HCT116 (cell line): ENCODE results near the gene OTOA. TPM values are rescaled to one million over a fixed set of nuclear protein-coding genes. Genes with fewer than 3 reads are reported as not detected.

Source experiments
- ATAC-seq: fragments of 200-7000 bp; cut with Tn5 transposase; 2 replicates; pipeline ENCODE4 v1.9.1; 2020; ENCODE audit warnings: mild to moderate bottlenecking, moderate library complexity
- BruUV-seq: library from RNA; stranded (reverse); fragments of 400-500 nt; replicated peaks from 2 replicates; lab custom pipeline; 2021; lab: Mats Ljungman, UMichigan
- CTCF ChIA-PET: fragments of 300-600 bp; sonication (Branson Sonifier 250); formaldehyde crosslinking; loops from one replicate; lab custom pipeline; 2021; ENCODE audit warnings: antibody characterized with exemption; lab: Charles Lee
- POLR2A ChIA-PET: fragments of 300-600, 350-600 bp; sonication (Branson Sonifier 250); formaldehyde crosslinking; loops from one replicate; lab custom pipeline; 2021; ENCODE audit warnings: antibody characterized with exemption; lab: Charles Lee
- RAD21 ChIA-PET, 2 experiments: fragments of 300-600 bp; sonication (Branson Sonifier 250); formaldehyde crosslinking; loops; one replicate each; lab custom pipeline; 2023; ENCODE audit warnings: low total read pairs in 2 of 2; ENCODE audit not compliant: uncharacterized antibody in 2 of 2, unreplicated experiment in 2 of 2, low non-redundant PET in 1 of 2; lab: Charles Lee
- DNase-seq: peaks from one replicate; pipeline ENCODE4 v3.0.0-alpha.2; 2010; ENCODE audit warnings: low read depth, low spot score
- H2AFZ ChIP-seq: fragments of 200-600 bp; shearing (Covaris generic), sonication (generic); 2 replicates; pipeline ENCODE4 v1.6.1; 2017; ENCODE audit warnings: low read depth, mixed run types, mixed read lengths, antibody characterized with exemption, low read length; ENCODE audit not compliant: poor library complexity, severe bottlenecking
- H3K27ac ChIP-seq: 2 replicates; pipeline ENCODE4 v1.5.1; 2012; ENCODE audit warnings: low read depth, low read length
- H3K27me3 ChIP-seq: fragments of 200-600 bp; sonication (generic); 2 replicates; pipeline ENCODE4 v1.6.1; 2016; ENCODE audit warnings: mixed run types, low read length, mixed read lengths; ENCODE audit not compliant: insufficient read depth
- H3K36me3 ChIP-seq, 2 experiments: fragments of 200-500 bp in 1 of 2; fragments of 200-600 bp in 1 of 2; sonication (Bioruptor generic) in 1 of 2; sonication (generic) in 1 of 2; 2 replicates each; pipeline versions ENCODE4 v1.5.1 to v1.6.1; 2014 to 2016; ENCODE audit warnings: low read length in 2 of 2, inconsistent platforms in 1 of 2, mixed read lengths in 1 of 2, mixed run types in 1 of 2; ENCODE audit not compliant: insufficient read depth in 2 of 2, control insufficient read depth in 1 of 2
- H3K4me1 ChIP-seq, 2 experiments: fragments of 200-600 bp in 1 of 2; sonication (generic) in 1 of 2; 2 replicates each; pipeline versions ENCODE4 v1.5.1 to v1.6.1; 2012 to 2017; ENCODE audit warnings: low read length in 2 of 2, inconsistent platforms in 1 of 2, mild to moderate bottlenecking in 1 of 2, mixed read lengths in 1 of 2, mixed run types in 1 of 2, moderate library complexity in 1 of 2; ENCODE audit not compliant: insufficient read depth in 2 of 2, control insufficient read depth in 1 of 2
- H3K4me2 ChIP-seq: fragments of 200-600 bp; sonication (generic); 2 replicates; pipeline ENCODE4 v1.6.1; 2017; ENCODE audit warnings: mixed run types, low read length, mixed read lengths
- H3K4me3 ChIP-seq, 2 experiments: fragments of 200-600 bp in 1 of 2; sonication (generic) in 1 of 2; replicated peaks in 1 of 2; 2 replicates each; pipeline ENCODE4 v1.5.1; 2011 to 2016; ENCODE audit warnings: low read length in 2 of 2, control low read depth in 1 of 2, low read depth in 1 of 2, mild to moderate bottlenecking in 1 of 2, mixed read lengths in 1 of 2, mixed run types in 1 of 2
- H3K79me2 ChIP-seq: fragments of 200-600 bp; sonication (generic); 2 replicates; pipeline ENCODE4 v1.6.1; 2017; ENCODE audit warnings: mild to moderate bottlenecking, mixed run types, low read length, moderate library complexity, mixed read lengths; ENCODE audit not compliant: insufficient read depth
- H3K9ac ChIP-seq: fragments of 200-600 bp; sonication (generic); 2 replicates; pipeline ENCODE4 v1.6.1; 2016; ENCODE audit warnings: low read length, mixed read lengths
- H3K9me2 ChIP-seq: fragments of 200-600 bp; sonication (generic), shearing (Covaris generic); 2 replicates; pipeline ENCODE4 v1.6.1; 2017; ENCODE audit warnings: mixed run types, mild to moderate bottlenecking, moderate library complexity; ENCODE audit not compliant: insufficient read depth
- H3K9me3 ChIP-seq, 2 experiments: fragments of 200-500 bp in 1 of 2; fragments of 200-600 bp in 1 of 2; sonication (Bioruptor generic) in 1 of 2; sonication (generic) in 1 of 2; 2 replicates each; pipeline ENCODE4 v1.6.1; 2014 to 2017; ENCODE audit warnings: low read length in 2 of 2, mixed read lengths in 2 of 2, inconsistent platforms in 1 of 2, low read depth in 1 of 2, mild to moderate bottlenecking in 1 of 2, mixed run types in 1 of 2, moderate library complexity in 1 of 2; ENCODE audit not compliant: control insufficient read depth in 1 of 2, insufficient read depth in 1 of 2
- H4K20me1 ChIP-seq: fragments of 200-600 bp; sonication (generic), shearing (Covaris generic); 2 replicates; pipeline ENCODE4 v1.6.1; 2017; ENCODE audit warnings: mixed run types, mild to moderate bottlenecking, moderate library complexity; ENCODE audit not compliant: insufficient read depth
- CBX3 ChIP-seq: IDR thresholded peaks from 2 replicates; pipeline ENCODE4 v1.6.1; 2012; ENCODE audit warnings: low read depth
- CEBPB ChIP-seq: IDR thresholded peaks from 2 replicates; pipeline ENCODE4 v1.6.1; 2012; ENCODE audit warnings: low read depth
- EGR1 ChIP-seq: IDR thresholded peaks from 2 replicates; pipeline ENCODE4 v1.6.1; 2012; ENCODE audit warnings: low read depth
- EZH2phosphoT487 ChIP-seq: fragments of 200-600 bp; IDR thresholded peaks from 2 replicates; pipeline ENCODE4 v1.6.1; 2018; ENCODE audit warnings: antibody characterized with exemption, borderline replicate concordance
- FOSL1 ChIP-seq: IDR thresholded peaks from 2 replicates; pipeline ENCODE4 v1.6.1; 2012; ENCODE audit warnings: low read depth
- JUND ChIP-seq: IDR thresholded peaks from 2 replicates; pipeline ENCODE4 v1.6.1; 2012
- POLR2A ChIP-seq: IDR thresholded peaks from 2 replicates; pipeline ENCODE4 v1.7.0; 2011; ENCODE audit warnings: borderline replicate concordance; ENCODE audit not compliant: insufficient read depth, insufficient read length; ENCODE audit errors: extremely low read depth
- POLR2AphosphoS5 ChIP-seq: IDR thresholded peaks from 2 replicates; pipeline ENCODE4 v1.6.1; 2011; ENCODE audit warnings: mild to moderate bottlenecking, low read depth, low read length, moderate library complexity
- SIN3A ChIP-seq: IDR thresholded peaks from 2 replicates; pipeline ENCODE4 v1.6.1; 2012; ENCODE audit warnings: low read depth
- SP1 ChIP-seq: IDR thresholded peaks from 2 replicates; pipeline ENCODE4 v1.6.1; 2012; ENCODE audit warnings: low read depth
- SRF ChIP-seq: IDR thresholded peaks from 2 replicates; pipeline ENCODE4 v1.6.1; 2012; ENCODE audit warnings: low read depth
- YY1 ChIP-seq: IDR thresholded peaks from 2 replicates; pipeline ENCODE4 v1.6.1; 2011; ENCODE audit warnings: low read length, low read depth, moderate library complexity, mild to moderate bottlenecking; ENCODE audit not compliant: insufficient replicate concordance; ENCODE audit errors: extremely low read depth
- ZFX ChIP-seq: fragments of 450-650 bp; IDR thresholded peaks from 2 replicates; pipeline ENCODE4 v1.6.1; 2017
- ZNF274 ChIP-seq: fragments of 200-500 bp; sonication (Bioruptor generic); IDR thresholded peaks from 2 replicates; pipeline ENCODE4 v1.6.1; 2014; ENCODE audit warnings: mild to moderate bottlenecking, low read depth, low read length, inconsistent platforms
- intact Hi-C: fragments of 100-400 bp; cut with micrococcal nuclease; formaldehyde crosslinking; loops from 2 replicates; pipeline ENCODE4 v1.10.0; 2022
- total RNA-seq: library from RNA; stranded (reverse); gene quantifications from one replicate; pipeline ENCODE4 v1.2.1, GENCODE V29; 2021; ENCODE audit not compliant: unreplicated experiment
- TF ChIP-seq, protein P1 (sequence below): IDR thresholded peaks from 2 replicates; pipeline ENCODE4 v1.6.1; 2012; ENCODE audit warnings: low read depth
- TF ChIP-seq, protein P2 (sequence below): IDR thresholded peaks from 2 replicates; pipeline ENCODE4 v1.6.1; 2011; ENCODE audit warnings: mild to moderate bottlenecking, low read length, moderate library complexity; ENCODE audit not compliant: insufficient replicate concordance; ENCODE audit errors: extremely low read depth
- TF ChIP-seq, protein P3 (sequence below): IDR thresholded peaks from 2 replicates; pipeline ENCODE4 v1.6.1; 2012
- TF ChIP-seq, protein P4 (sequence below): IDR thresholded peaks from 2 replicates; pipeline ENCODE4 v1.6.1; 2012
- TF ChIP-seq, protein P5 (sequence below), 3 experiments: fragments of 200-600 bp in 1 of 3; sonication (generic) in 1 of 3; IDR thresholded peaks in 2 of 3; conservative IDR thresholded peaks in 1 of 3; 2 replicates each; pipeline ENCODE4 v1.5.1; 2012 to 2017; ENCODE audit warnings: low read depth in 2 of 3, low read length in 2 of 3, antibody characterized with exemption in 1 of 3, borderline replicate concordance in 1 of 3, control low read depth in 1 of 3, mild to moderate bottlenecking in 1 of 3, mixed read lengths in 1 of 3, mixed run types in 1 of 3, moderate library complexity in 1 of 3; ENCODE audit not compliant: insufficient read depth in 1 of 3

The OTOA gene
- total RNA-seq, 1 experiment from 2014 or later: not detected

DNA sequence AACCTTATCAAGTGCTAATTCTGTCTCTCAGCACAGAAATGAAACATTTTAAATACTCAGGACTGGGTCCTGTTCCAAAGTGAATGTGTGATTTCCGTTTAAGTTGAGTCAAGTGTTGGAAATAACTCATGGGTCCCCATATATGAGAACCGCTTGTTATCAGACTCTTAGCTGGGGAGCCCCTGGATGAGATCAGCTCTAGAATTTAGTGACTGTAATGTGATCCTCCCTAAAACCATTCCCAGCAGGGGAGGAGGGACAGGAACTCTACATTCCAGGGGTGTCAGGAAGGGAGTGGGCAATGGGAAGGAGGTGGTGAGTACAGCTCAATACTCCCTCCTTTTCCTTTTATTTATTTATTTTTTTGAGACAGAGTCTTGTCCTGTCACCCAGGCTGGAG lies 37.5 kb downstream of the OTOA start:
- H3K4me3 ChIP-seq: no peak overlapping the region
- TF ChIP-seq JUND: no peak
- no peak for TF ChIP-seq ZFX
- TF ChIP-seq, protein P1, sequence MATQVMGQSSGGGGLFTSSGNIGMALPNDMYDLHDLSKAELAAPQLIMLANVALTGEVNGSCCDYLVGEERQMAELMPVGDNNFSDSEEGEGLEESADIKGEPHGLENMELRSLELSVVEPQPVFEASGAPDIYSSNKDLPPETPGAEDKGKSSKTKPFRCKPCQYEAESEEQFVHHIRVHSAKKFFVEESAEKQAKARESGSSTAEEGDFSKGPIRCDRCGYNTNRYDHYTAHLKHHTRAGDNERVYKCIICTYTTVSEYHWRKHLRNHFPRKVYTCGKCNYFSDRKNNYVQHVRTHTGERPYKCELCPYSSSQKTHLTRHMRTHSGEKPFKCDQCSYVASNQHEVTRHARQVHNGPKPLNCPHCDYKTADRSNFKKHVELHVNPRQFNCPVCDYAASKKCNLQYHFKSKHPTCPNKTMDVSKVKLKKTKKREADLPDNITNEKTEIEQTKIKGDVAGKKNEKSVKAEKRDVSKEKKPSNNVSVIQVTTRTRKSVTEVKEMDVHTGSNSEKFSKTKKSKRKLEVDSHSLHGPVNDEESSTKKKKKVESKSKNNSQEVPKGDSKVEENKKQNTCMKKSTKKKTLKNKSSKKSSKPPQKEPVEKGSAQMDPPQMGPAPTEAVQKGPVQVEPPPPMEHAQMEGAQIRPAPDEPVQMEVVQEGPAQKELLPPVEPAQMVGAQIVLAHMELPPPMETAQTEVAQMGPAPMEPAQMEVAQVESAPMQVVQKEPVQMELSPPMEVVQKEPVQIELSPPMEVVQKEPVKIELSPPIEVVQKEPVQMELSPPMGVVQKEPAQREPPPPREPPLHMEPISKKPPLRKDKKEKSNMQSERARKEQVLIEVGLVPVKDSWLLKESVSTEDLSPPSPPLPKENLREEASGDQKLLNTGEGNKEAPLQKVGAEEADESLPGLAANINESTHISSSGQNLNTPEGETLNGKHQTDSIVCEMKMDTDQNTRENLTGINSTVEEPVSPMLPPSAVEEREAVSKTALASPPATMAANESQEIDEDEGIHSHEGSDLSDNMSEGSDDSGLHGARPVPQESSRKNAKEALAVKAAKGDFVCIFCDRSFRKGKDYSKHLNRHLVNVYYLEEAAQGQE: no peak
- no peak for TF ChIP-seq POLR2AphosphoS5
- TF ChIP-seq, protein P2, sequence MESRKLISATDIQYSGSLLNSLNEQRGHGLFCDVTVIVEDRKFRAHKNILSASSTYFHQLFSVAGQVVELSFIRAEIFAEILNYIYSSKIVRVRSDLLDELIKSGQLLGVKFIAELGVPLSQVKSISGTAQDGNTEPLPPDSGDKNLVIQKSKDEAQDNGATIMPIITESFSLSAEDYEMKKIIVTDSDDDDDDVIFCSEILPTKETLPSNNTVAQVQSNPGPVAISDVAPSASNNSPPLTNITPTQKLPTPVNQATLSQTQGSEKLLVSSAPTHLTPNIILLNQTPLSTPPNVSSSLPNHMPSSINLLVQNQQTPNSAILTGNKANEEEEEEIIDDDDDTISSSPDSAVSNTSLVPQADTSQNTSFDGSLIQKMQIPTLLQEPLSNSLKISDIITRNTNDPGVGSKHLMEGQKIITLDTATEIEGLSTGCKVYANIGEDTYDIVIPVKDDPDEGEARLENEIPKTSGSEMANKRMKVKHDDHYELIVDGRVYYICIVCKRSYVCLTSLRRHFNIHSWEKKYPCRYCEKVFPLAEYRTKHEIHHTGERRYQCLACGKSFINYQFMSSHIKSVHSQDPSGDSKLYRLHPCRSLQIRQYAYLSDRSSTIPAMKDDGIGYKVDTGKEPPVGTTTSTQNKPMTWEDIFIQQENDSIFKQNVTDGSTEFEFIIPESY: no peak
- TF ChIP-seq, protein P3, sequence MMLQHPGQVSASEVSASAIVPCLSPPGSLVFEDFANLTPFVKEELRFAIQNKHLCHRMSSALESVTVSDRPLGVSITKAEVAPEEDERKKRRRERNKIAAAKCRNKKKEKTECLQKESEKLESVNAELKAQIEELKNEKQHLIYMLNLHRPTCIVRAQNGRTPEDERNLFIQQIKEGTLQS: no peak
- TF ChIP-seq, protein P4, sequence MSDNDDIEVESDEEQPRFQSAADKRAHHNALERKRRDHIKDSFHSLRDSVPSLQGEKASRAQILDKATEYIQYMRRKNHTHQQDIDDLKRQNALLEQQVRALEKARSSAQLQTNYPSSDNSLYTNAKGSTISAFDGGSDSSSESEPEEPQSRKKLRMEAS: no peak
- TF ChIP-seq EGR1: no peak
- no peak for TF ChIP-seq CBX3
- no peak for TF ChIP-seq SP1
- TF ChIP-seq, protein P5, sequence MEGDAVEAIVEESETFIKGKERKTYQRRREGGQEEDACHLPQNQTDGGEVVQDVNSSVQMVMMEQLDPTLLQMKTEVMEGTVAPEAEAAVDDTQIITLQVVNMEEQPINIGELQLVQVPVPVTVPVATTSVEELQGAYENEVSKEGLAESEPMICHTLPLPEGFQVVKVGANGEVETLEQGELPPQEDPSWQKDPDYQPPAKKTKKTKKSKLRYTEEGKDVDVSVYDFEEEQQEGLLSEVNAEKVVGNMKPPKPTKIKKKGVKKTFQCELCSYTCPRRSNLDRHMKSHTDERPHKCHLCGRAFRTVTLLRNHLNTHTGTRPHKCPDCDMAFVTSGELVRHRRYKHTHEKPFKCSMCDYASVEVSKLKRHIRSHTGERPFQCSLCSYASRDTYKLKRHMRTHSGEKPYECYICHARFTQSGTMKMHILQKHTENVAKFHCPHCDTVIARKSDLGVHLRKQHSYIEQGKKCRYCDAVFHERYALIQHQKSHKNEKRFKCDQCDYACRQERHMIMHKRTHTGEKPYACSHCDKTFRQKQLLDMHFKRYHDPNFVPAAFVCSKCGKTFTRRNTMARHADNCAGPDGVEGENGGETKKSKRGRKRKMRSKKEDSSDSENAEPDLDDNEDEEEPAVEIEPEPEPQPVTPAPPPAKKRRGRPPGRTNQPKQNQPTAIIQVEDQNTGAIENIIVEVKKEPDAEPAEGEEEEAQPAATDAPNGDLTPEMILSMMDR (IDR thresholded peaks at IDR 0.05 in 2 of 3, conservative IDR thresholded peaks at IDR 0.05 in 1 of 3; ENCODE audit: borderline replicate concordance in 1 of 3, insufficient read depth in 1 of 3, low read depth in 2 of 3, low read length in 2 of 3): no peak
- TF ChIP-seq ZNF274: no peak
- no peak for TF ChIP-seq EZH2phosphoT487
- no peak for TF ChIP-seq YY1
- no peak for TF ChIP-seq CEBPB
- no peak for TF ChIP-seq FOSL1
- TF ChIP-seq POLR2A: no peak
- no peak for TF ChIP-seq SIN3A
- TF ChIP-seq SRF: no peak
- TF ChIP-seq, all 23 proteins: peak for 0
- no peak overlapping the region for H3K27ac ChIP-seq
- no peak overlapping the region for H3K9ac ChIP-seq
- no peaks in the 10 kb centered on the region for H3K36me3 ChIP-seq
- no peaks in the 10 kb centered on the region for H4K20me1 ChIP-seq
- H3K9me2 ChIP-seq: no peaks in the 10 kb centered on the region
- H3K9me3 ChIP-seq: no peaks in the 10 kb centered on the region
- ATAC-seq (no peak), DNase-seq (no peak)
- H3K4me1 ChIP-seq: no peaks in the 10 kb centered on the region
- H3K79me2 ChIP-seq: no peaks in the 10 kb centered on the region
- ChIA-PET CTCF (no interaction called here), RAD21 (no interaction called here), POLR2A (no interaction called here)
- no TSS peak for BruUV-seq
- H3K4me2 ChIP-seq: no peak overlapping the region
- intact Hi-C loops: no loop called here
- no peaks in the 10 kb centered on the region for H3K27me3 ChIP-seq
- no peak overlapping the region for H2AFZ ChIP-seq
